Measurements from ENCODE around the gene SPDEF. TPM values are rescaled to one million over a fixed set of nuclear protein-coding genes. Genes with fewer than 3 reads are reported as not detected.
A peak's percentile ranks its signal among the peaks of the same experiment; 100 is the strongest.

Gene SPDEF
- polyA plus RNA-seq, 2 of the 4 experiments (the other 2 are of a cell fraction): 4.3 to 5.4 TPM

DNA sequence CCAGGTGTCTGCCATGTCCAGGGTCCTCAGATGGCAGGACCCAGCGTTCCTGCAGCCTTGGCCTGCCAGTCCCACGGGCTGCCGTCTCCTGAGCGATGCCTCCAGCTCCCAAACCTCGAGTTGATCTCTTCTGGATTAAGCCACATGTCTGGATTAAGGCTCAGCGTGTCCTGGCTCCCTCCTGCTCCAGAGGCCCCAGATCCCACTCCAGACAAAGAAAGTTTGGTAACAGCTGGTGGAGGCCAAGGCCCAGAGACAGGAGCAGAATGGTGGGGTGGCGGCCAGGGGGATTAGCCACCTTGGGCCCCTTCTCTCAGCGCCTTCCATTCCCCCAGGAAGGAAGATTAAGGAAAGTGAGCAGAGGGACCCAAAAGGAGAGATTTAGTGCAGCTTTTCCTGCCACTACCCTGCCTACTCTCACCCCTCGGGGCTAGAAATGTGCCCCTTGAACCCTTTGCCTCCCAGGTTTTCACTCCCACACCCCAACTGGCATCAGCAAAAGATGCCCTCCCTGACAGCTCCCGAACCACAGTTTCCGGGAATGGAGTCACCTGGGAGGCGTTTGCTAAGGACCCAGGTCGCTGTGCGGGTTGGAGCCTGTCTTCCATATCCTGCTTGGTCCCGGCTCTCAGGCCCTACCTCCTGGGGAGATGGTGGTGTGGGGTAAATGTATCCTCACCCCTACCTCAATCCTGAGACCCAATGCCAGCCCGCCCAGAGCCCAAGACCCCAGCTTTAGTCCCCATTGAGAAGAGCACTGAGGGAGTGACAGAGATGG is 6.9 kb downstream of the SPDEF start:
- CTCF ChIA-PET: interaction anchor here (0.6 to 1.4 kb wide), 8 partner anchors 10 to 395 kb away, joined by 3 to 6 read pairs (median 3); no protein-coding TSS in a partner anchor
- H3K4me1 ChIP-seq: peaks cover 73% of the 10 kb centered on the region

DNA sequence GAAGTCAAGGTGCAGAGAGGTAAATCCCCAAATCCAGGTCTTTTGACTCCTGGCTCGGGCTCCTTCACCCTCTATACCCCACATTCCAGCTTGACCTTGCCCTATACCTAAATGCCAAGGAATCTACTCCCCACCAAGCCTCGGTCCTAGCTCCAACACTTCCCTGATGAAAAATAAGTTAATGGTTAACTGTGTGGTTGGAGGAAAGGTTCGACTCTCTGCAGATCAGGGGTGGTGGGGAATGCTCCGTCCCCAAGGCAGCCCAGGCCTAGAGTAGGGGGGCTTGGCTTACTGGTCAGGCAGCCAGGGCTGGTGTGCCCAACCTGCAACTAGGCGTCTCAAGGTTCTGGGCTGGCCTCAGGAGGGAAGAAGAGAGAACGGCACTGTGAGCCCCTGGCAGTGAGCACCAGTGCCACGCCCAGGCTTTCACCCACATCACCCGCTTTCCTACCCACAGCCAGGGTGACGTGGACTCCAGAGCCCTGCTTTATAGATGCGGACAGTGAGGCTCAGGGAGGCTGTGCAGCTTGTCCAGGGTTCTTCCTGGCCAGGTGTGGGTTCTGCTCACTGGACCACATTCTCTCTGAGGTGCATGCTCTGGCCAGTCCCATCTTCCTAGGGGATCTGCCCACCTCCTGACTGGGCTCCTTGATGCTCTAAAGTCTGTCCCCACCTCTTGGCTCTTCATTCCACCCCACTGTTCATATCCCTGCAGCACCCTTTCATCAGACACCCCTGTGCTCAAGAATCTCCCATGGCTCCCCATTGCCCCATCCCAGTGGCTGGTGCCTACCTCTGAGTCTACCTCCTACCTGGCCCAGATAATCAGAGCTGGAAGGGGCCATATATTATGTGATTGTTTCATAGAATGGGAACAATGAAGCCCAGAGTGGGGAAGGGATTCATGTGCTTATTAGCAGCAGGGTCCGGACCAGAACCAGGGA is 8.2 kb downstream of the SPDEF start:
- H3K27ac ChIP-seq: peak overlapping the region; percentile 74 to 93
- H3K4me3 ChIP-seq: no peak overlapping the region
- ChIA-PET CTCF (interaction anchor here (0.9 to 2.1 kb wide), 7 partner anchors 12 to 352 kb away, joined by 3 to 9 read pairs (median 3); no protein-coding TSS in a partner anchor), POLR2A (interaction anchor here (0.6 kb wide), 1 partner anchor 206 kb away, joined by 8 read pairs; no protein-coding TSS in a partner anchor)
- peak overlapping the region; percentile 68 for H3K4me2 ChIP-seq
- 22% methylated on average over 5 of the region's 11 CpGs for WGBS (ENCODE audit: missing lambda C conversion rate)
- no peak for FAIRE-seq
- ATAC-seq: peak; percentile 33 to 52; a peak in 4 of 6 replicates
- peak in 1 of 2 experiments; percentile 38 for DNase-seq (ENCODE audit: low read depth in 1 of 2, low spot score in 1 of 2)
- H3K4me1 ChIP-seq: peaks cover 73% of the 10 kb centered on the region
- TF ChIP-seq ZFP36 (IDR thresholded peaks at IDR 0.05; ENCODE audit: borderline replicate concordance, partially characterized antibody): peak; percentile 59
- TF ChIP-seq CBX2 (IDR thresholded peaks at IDR 0.05; ENCODE audit: borderline replicate concordance, low read depth): no peak
- H3K9me3 ChIP-seq: no peaks in the 10 kb centered on the region

More for the DNA sequence above, 6.9 kb downstream of the SPDEF start:
- H3K27ac ChIP-seq: peak overlapping the region; percentile 74 to 93
- WGBS (ENCODE audit: missing lambda C conversion rate): 89% methylated on average over 5 of the region's 16 CpGs
- no peaks in the 10 kb centered on the region for H3K9me3 ChIP-seq
- no peak overlapping the region for H3K4me3 ChIP-seq
- FAIRE-seq (no peak), ATAC-seq (no peak), DNase-seq (ENCODE audit: low read depth in 1 of 2, low spot score in 1 of 2) (no peak)
- H3K4me2 ChIP-seq: no peak overlapping the region
- TF ChIP-seq JUN (IDR thresholded peaks at IDR 0.05) (no peak), BHLHE40 (IDR thresholded peaks at IDR 0.05; ENCODE audit: low read depth, low read length) (no peak), CHD2 (IDR thresholded peaks at IDR 0.05; ENCODE audit: low read length, partially characterized antibody) (no peak), RNF2 (IDR thresholded peaks at IDR 0.05; ENCODE audit: borderline replicate concordance, low read depth) (no peak), ESRRA (IDR thresholded peaks at IDR 0.05; ENCODE audit: borderline replicate concordance, low read length) (no peak), POLR2AphosphoS2 (conservative IDR thresholded peaks at IDR 0.05; ENCODE audit: low read length) (no peak), HEYL (CRISPR knock-in tag; IDR thresholded peaks at IDR 0.05) (no peak), NR3C1 (IDR thresholded peaks at IDR 0.05) (no peak), HOXB13 (CRISPR knock-in tag; IDR thresholded peaks at IDR 0.05; ENCODE audit: low read depth) (no peak), EHMT2 (IDR thresholded peaks at IDR 0.05; ENCODE audit: low read depth) (no peak), ZSCAN20 (CRISPR knock-in tag; IDR thresholded peaks at IDR 0.05) (no peak), CEBPB (IDR thresholded peaks at IDR 0.05) (no peak), FOXS1 (CRISPR knock-in tag; IDR thresholded peaks at IDR 0.05) (no peak), TFCP2L1 (CRISPR knock-in tag; IDR thresholded peaks at IDR 0.05) (no peak), HOXB5 (CRISPR knock-in tag; IDR thresholded peaks at IDR 0.05) (no peak)
- TF ChIP-seq, protein P1, sequence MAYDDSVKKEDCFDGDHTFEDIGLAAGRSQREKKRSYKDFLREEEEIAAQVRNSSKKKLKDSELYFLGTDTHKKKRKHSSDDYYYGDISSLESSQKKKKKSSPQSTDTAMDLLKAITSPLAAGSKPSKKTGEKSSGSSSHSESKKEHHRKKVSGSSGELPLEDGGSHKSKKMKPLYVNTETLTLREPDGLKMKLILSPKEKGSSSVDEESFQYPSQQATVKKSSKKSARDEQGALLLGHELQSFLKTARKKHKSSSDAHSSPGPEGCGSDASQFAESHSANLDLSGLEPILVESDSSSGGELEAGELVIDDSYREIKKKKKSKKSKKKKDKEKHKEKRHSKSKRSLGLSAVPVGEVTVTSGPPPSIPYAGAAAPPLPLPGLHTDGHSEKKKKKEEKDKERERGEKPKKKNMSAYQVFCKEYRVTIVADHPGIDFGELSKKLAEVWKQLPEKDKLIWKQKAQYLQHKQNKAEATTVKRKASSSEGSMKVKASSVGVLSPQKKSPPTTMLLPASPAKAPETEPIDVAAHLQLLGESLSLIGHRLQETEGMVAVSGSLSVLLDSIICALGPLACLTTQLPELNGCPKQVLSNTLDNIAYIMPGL (CRISPR knock-in tag; IDR thresholded peaks at IDR 0.05; ENCODE audit: borderline replicate concordance): no peak
- TF ChIP-seq, protein P2, sequence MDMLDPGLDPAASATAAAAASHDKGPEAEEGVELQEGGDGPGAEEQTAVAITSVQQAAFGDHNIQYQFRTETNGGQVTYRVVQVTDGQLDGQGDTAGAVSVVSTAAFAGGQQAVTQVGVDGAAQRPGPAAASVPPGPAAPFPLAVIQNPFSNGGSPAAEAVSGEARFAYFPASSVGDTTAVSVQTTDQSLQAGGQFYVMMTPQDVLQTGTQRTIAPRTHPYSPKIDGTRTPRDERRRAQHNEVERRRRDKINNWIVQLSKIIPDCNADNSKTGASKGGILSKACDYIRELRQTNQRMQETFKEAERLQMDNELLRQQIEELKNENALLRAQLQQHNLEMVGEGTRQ (IDR thresholded peaks at IDR 0.05): no peak
- TF ChIP-seq, protein P3, sequence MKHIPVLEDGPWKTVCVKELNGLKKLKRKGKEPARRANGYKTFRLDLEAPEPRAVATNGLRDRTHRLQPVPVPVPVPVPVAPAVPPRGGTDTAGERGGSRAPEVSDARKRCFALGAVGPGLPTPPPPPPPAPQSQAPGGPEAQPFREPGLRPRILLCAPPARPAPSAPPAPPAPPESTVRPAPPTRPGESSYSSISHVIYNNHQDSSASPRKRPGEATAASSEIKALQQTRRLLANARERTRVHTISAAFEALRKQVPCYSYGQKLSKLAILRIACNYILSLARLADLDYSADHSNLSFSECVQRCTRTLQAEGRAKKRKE (CRISPR knock-in tag; IDR thresholded peaks at IDR 0.05; ENCODE audit: low read depth): no peak
- TF ChIP-seq, protein P4, sequence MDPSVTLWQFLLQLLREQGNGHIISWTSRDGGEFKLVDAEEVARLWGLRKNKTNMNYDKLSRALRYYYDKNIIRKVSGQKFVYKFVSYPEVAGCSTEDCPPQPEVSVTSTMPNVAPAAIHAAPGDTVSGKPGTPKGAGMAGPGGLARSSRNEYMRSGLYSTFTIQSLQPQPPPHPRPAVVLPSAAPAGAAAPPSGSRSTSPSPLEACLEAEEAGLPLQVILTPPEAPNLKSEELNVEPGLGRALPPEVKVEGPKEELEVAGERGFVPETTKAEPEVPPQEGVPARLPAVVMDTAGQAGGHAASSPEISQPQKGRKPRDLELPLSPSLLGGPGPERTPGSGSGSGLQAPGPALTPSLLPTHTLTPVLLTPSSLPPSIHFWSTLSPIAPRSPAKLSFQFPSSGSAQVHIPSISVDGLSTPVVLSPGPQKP (IDR thresholded peaks at IDR 0.05; ENCODE audit: low read depth, low read length): no peak
- POLR2A ChIA-PET: interaction anchor here (0.6 kb wide), 1 partner anchor 207 kb away, joined by 8 read pairs; no protein-coding TSS in a partner anchor

All from A549 (cell line).